HepG2 (cell line): ENCODE results near the gene IL27RA. TPM values are rescaled to one million over a fixed set of nuclear protein-coding genes. Genes with fewer than 3 reads are reported as not detected.

Source experiments
- ATF3 ChIP-seq: sonication (generic); formaldehyde crosslinking; IDR thresholded peaks from 2 replicates; pipeline ENCODE4 v1.4.0; 2020; ENCODE audit warnings: missing genetic modification reagents
- CEBPG ChIP-seq: IDR thresholded peaks from 2 replicates; pipeline ENCODE4 v1.6.1; 2016
- DBP ChIP-seq: sonication (generic); formaldehyde crosslinking; IDR thresholded peaks from 2 replicates; pipeline ENCODE4 v1.4.0; 2020; ENCODE audit warnings: missing genetic modification reagents; ENCODE audit errors: not compliant biosample characterization
- FOXC1 ChIP-seq: sonication (generic); formaldehyde crosslinking; IDR thresholded peaks from 2 replicates; pipeline ENCODE4 v1.8.0; 2022; ENCODE audit warnings: mild to moderate bottlenecking, missing genetic modification reagents, borderline replicate concordance
- GATAD2A ChIP-seq: IDR thresholded peaks from 2 replicates; pipeline ENCODE4 v1.6.1; 2016
- HDAC2 ChIP-seq: sonication (generic); formaldehyde crosslinking; IDR thresholded peaks from 2 replicates; pipeline ENCODE4 v1.4.0; 2020; ENCODE audit warnings: missing genetic modification reagents
- MAZ ChIP-seq, 2 experiments: sonication (generic) in 1 of 2; formaldehyde crosslinking in 1 of 2; IDR thresholded peaks; 2 replicates each; pipeline versions ENCODE4 v1.5.0 to v1.6.1; 2012 to 2020; ENCODE audit warnings: low read depth in 2 of 2, mild to moderate bottlenecking in 2 of 2, borderline replicate concordance in 1 of 2, improper control_type of control experiment in 1 of 2, low read length in 1 of 2, missing genetic modification reagents in 1 of 2, moderate library complexity in 1 of 2
- MLLT10 ChIP-seq: sonication (generic); formaldehyde crosslinking; IDR thresholded peaks from 2 replicates; pipeline ENCODE4 v1.4.0; 2020; ENCODE audit warnings: missing genetic modification reagents
- PPARG ChIP-seq: conservative IDR thresholded peaks from 2 replicates; pipeline ENCODE4 v1.6.1; 2016; ENCODE audit warnings: missing biosample characterization, missing genetic modification reagents
- SKI ChIP-seq: fragments of 450-650 bp; IDR thresholded peaks from one replicate; pipeline ENCODE4 v1.6.1; 2018; ENCODE audit warnings: mild to moderate bottlenecking; ENCODE audit not compliant: partially characterized antibody
- SP140L ChIP-seq: sonication (generic); formaldehyde crosslinking; IDR thresholded peaks from 2 replicates; pipeline ENCODE4 v1.4.0; 2020; ENCODE audit warnings: missing genetic modification reagents, borderline replicate concordance
- TAF15 ChIP-seq: fragments of 200-400 bp; formaldehyde crosslinking; IDR thresholded peaks from one replicate; pipeline ENCODE4 v1.6.1; 2018; ENCODE audit warnings: mild to moderate bottlenecking, low read depth, low read length; ENCODE audit not compliant: poor library complexity, severe bottlenecking
- UBTF ChIP-seq: sonication (generic); formaldehyde crosslinking; IDR thresholded peaks from 2 replicates; pipeline ENCODE4 v1.4.0; 2020; ENCODE audit warnings: mild to moderate bottlenecking, missing genetic modification reagents
- ZFP62 ChIP-seq: sonication (generic); formaldehyde crosslinking; IDR thresholded peaks from 2 replicates; pipeline ENCODE4 v1.4.0; 2020; ENCODE audit warnings: missing genetic modification reagents
- ZFYVE20 ChIP-seq: sonication (generic); formaldehyde crosslinking; IDR thresholded peaks from 2 replicates; pipeline ENCODE4 v1.8.0; 2023; ENCODE audit warnings: low read depth, mild to moderate bottlenecking, moderate library complexity, missing genetic modification reagents, borderline replicate concordance
- ZNF460 ChIP-seq: sonication (generic); formaldehyde crosslinking; IDR thresholded peaks from 2 replicates; pipeline ENCODE4 v1.5.1; 2020; ENCODE audit warnings: missing genetic modification reagents, mild to moderate bottlenecking, borderline replicate concordance
- ZNF530 ChIP-seq: sonication (generic); formaldehyde crosslinking; IDR thresholded peaks from 2 replicates; pipeline ENCODE4 v1.5.0; 2020; ENCODE audit warnings: low read depth, mild to moderate bottlenecking, missing genetic modification reagents
- ZNF557 ChIP-seq: sonication (generic); formaldehyde crosslinking; IDR thresholded peaks from 2 replicates; pipeline ENCODE4 v1.4.0; 2020; ENCODE audit warnings: missing genetic modification reagents
- ZNF562 ChIP-seq: sonication (generic); formaldehyde crosslinking; IDR thresholded peaks from 2 replicates; pipeline ENCODE4 v1.8.0; 2022; ENCODE audit warnings: missing genetic modification reagents, borderline replicate concordance
- ZNF598 ChIP-seq: sonication (generic); formaldehyde crosslinking; IDR thresholded peaks from 2 replicates; pipeline ENCODE4 v1.5.1; 2020; ENCODE audit warnings: mild to moderate bottlenecking, missing genetic modification reagents, borderline replicate concordance
- ZNF687 ChIP-seq: sonication (generic); formaldehyde crosslinking; IDR thresholded peaks from 2 replicates; pipeline ENCODE4 v1.5.1; 2020; ENCODE audit warnings: mild to moderate bottlenecking, missing genetic modification reagents, moderate library complexity
- ZNF703 ChIP-seq: sonication (generic); formaldehyde crosslinking; IDR thresholded peaks from 2 replicates; pipeline ENCODE4 v1.5.1; 2020; ENCODE audit warnings: missing genetic modification reagents, mild to moderate bottlenecking, moderate library complexity, borderline replicate concordance
- polyA plus RNA-seq, 8 experiments: library from polyadenylated mRNA; depleted of rRNA in 3 of 8; stranded (reverse) in 7 of 8; unstranded in 1 of 8; fragments of >200 nt; fragmentation: Illumina TruSeq in 4 of 8; extraction: Trizol in 4 of 8; gene quantifications; 2 replicates each; pipeline versions ENCODE4 v1.2.1 to v1.2.3, GENCODE V29; 2011 to 2016; ENCODE audit warnings: low read depth in 4 of 8, missing spikeins in 1 of 8, mixed read lengths in 1 of 8; ENCODE audit not compliant: insufficient read depth in 1 of 8
- total RNA-seq, 5 experiments: library from RNA; depleted of rRNA; stranded (reverse); fragments of >200 nt; fragmentation: Illumina TruSeq; extraction: Trizol; gene quantifications; 2 replicates each; pipeline ENCODE4 v1.2.3, GENCODE V29; 2016; ENCODE audit warnings: low read depth in 1 of 5

The IL27RA gene
- total and polyA plus RNA-seq, 2 of the 13 experiments (the other 11 are each of a cell fraction or from before 2014, with no cell fraction given): 3.5 to 8.1 TPM

- TF ChIP-seq MAZ (IDR thresholded peaks at IDR 0.05; ENCODE audit: borderline replicate concordance, low read depth, low read length) (no peak), MAZ (CRISPR knock-in tag; IDR thresholded peaks at IDR 0.05; ENCODE audit: low read depth) (no peak), ZNF460 (CRISPR knock-in tag) (0 out of 2 replicates have a peak, but pooled peaks have one; percentile 29), ZNF598 (no peak), SP140L (CRISPR knock-in tag) (no peak), TAF15 (peak; percentile 71), SKI (no peak), GATAD2A (CRISPR knock-in tag) (no peak), UBTF (CRISPR knock-in tag) (no peak), MLLT10 (CRISPR knock-in tag) (no peak), ZNF687 (CRISPR knock-in tag) (no peak), PPARG (no peak), ZNF557 (CRISPR knock-in tag) (no peak), ZNF562 (no peak), ZFYVE20 (no peak), ZNF703 (CRISPR knock-in tag) (no peak), ATF3 (CRISPR knock-in tag) (no peak), HDAC2 (CRISPR knock-in tag) (no peak), CEBPG (CRISPR knock-in tag) (0 out of 2 replicates have a peak, but pooled peaks have one; percentile 39), ZFP62 (CRISPR knock-in tag) (no peak), DBP (CRISPR knock-in tag) (no peak), ZNF530 (CRISPR knock-in tag) (no peak), FOXC1 (no peak)
These were observed 25.3 kb upstream of the IL27RA start, which contains the start of gene RFX1 (continued) for GRCh38 chr19:14006085-14006765.
